T-helper 9 cell (primary cell): Measurements from ENCODE around the gene P2RY12.
"Not testable (repeated sequence)": the region's sequence is repeated elsewhere in the genome, so short reads cannot be mapped to it uniquely, and the experiment has no call there.

Experiments used
- DNase-seq: peaks from one replicate; pipeline ENCODE4 v3.0.0-alpha.2; 2020

The P2RY12 gene

DNA sequence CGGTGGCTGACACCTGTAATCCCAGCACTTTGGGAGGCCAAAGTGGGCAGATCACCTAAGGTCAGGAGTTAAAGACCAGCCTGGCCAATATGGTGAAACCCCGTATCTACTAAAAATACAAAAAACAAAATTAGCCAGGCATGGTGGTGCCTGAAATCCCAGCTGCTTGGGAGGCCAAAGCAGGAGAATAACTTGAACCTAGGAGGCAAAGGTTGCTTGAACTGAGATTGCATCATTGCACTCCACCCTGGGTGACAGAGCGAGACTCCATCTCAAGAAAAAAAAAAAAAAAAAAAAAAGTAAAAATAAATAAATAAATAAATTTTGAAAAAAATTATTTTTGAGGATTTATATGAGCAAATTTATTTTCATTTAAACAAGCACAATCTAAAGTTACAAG lies 7.6 kb upstream of the P2RY12 start:
- DNase-seq: not testable (repeated sequence)

DNA sequence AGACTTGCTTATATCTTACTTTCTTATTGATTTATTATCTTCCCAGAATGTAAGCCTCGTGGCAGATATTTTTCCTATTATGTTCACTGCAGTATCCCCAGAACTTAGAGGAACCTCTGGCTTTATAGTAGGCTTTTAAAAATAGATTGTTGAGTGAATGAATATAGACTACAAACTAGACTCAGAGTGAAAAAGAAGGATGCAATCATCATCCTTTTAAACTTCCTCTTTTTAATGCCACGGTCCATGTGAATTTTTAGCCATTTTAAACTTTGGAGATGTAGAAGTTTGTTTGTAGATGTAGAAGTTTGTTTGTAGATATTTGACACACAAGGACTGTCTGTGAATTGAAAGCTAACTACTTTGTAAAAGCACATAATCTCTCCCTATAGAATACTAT lies 7.2 kb upstream of the P2RY12 start:
- no peak for DNase-seq

DNA sequence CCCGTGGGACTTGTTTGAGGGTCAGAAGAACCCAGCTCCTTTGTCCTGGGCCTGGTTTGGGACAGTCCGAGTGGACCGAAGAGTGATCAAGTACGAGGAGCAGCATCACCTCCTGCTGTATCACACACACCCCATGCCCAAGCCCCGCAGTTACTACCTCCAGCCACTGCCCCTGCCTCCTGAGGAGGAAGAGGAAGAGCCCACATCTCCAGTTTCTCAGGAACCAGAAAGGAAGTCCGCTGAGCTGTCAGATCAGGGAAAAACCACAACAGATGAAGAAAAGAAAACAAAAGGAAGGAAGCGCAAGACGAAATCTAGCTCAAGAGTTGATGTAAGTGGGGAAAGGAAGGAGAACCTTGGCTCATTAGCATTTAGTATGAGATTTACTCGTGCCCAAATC lies 3.3 kb upstream of the P2RY12 start:
- no peak for DNase-seq

DNA sequence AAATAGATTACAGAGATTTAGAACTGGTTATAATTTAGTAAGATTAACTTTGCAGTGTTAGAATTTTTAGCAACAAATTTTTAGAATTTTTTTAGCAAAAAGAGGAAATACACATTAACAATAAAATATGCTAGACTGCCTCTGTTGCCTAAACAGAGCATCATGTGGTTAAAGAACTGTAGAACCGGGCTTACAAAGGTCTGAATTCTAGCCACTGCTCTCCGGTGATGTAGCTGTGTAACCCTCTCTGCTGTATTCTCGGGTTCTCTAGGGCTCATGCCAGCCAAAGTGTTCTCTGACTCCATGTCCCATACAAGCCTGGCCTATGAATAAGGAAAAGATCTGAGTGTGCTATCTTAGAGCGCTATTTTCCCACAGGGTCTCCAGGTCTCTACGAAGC lies 2.9 kb upstream of the P2RY12 start:
- no peak for DNase-seq

DNA sequence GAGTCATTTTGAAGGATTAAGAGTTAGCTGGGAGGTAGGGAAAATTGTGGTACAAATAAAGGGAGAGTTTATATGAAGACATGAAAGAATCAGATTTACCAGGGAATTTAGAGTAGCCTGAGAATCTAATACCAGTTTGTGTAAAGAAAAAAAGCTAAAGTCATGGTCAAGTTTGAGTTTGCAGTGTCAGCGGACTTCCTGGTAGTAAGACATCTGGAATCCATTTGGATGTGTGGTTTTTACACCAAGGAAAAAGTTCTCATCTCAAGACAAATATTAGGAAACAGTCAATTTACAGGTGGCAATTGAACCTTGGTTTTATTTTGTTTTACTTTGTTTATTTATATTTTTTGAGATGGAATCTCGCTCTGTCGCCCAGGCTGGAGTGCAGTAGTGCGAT lies 1.5 kb upstream of the P2RY12 start:
- no peak for DNase-seq

DNA sequence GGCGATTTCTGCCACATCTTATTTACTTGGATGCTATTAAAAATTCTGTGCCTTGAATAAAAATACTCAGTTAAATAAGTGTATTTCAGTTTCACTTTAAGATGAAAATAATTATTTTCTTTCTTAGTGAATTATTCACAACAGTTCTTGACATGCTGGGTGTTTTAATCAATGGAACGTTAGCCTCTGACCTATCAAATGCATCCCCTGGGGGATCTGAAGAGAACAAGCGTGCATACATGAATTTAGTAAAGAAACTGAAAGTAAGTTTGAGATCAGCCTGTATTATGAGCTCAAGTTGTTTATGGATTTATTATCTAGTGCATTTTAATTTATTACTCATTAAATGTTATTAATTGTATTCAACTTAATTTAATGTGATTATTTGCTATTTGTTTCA lies 597 bp downstream of the P2RY12 start:
- DNase-seq: no peak

DNA sequence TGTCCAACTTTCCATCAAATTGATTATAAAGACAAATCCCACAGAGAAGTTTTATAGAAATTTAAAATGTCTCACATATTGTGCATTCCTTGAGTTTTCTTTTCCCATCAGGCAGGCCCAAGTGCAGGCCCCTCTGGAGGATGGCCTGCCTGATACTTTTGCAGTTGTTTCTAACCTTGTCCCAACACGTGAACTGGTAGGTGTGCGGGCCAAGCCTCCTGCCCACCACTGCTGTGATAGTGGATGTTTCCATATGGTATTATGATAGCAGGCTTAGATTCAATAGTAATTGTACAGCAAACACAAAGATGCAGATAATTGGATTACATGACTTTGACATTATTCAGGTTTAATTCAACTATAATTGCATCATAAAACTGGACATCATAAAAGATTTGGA lies 1.4 kb downstream of the P2RY12 start:
- no peak for DNase-seq

DNA sequence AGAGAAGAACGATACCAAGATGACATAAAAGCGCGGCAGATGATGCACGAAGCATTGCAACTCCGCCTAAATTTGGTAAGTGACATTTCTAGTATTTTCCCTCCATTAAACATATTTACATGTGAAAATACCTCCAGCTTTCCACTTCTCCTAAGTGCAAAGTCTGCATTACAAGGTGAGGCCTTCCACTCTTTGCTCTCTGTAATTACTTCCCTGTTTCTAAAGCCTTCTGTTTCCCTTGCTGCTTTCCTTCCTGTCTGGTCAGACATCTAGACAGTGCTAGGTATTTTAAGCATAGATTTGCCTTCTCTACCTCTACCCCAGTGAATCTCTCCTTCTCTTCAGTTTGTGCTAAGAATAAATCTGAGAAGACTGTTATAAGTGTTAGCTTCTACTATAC lies 1.9 kb downstream of the P2RY12 start:
- DNase-seq: no peak

DNA sequence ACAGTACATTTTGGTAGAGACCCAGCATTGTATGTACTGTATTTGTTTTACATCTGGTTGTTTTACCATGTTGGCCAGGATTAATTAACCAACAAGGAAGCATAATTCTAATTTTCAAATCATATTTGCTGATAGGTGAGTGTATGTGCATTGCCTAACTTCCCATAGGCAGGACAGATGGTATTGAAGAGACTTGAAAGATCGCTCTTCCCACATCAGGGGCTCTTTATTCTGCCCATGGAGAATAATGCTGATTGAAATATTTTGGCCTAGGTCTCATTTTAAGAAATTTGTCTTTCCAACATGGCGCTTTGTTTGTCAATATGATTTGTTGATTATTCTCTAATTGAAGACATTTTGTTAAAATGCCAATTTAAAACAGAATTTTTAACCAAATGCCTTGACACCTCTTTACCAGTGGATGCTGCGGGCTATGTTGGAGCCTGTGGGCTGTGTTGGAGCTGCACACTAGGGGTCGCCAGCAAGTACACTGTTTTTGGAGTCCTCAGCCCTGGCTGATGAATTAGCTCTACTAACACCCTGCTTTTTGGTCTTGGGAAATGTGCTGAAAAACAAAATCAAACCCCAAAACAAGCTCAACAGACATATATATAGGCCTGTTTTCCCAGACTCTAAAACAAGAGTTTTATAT lies 5.3 kb downstream of the P2RY12 start:
- DNase-seq: no peak

DNA sequence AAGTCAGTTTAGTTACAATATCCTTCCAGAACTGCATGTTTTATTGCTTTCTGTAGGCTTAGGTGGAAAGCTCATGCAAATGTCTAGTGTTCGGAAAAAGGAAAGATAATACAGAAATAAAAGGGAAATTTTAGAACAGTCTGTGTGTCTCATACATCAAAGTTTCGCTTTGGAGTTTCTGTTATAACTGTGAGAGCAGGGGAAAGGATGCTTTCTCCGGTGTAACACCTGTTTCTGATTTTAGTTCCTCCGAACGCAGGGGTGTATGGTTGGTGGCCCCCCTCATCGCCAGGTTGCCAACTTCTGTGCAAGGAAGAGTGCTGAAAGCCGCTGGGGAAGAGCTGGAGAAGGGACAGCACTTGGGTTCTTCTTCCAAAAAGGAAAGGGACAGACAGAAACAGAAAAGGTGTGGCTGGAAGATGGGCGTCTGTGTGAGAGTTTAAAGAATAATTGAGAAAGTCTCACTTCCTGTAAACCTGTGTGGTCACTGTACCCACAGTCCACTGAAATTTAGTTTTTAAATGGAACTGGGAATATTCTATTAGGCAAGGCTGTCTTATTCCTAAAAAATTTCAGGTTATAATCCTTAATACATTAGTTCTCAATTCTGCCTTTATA lies 6.7 kb downstream of the P2RY12 start:
- no peak for DNase-seq

DNA sequence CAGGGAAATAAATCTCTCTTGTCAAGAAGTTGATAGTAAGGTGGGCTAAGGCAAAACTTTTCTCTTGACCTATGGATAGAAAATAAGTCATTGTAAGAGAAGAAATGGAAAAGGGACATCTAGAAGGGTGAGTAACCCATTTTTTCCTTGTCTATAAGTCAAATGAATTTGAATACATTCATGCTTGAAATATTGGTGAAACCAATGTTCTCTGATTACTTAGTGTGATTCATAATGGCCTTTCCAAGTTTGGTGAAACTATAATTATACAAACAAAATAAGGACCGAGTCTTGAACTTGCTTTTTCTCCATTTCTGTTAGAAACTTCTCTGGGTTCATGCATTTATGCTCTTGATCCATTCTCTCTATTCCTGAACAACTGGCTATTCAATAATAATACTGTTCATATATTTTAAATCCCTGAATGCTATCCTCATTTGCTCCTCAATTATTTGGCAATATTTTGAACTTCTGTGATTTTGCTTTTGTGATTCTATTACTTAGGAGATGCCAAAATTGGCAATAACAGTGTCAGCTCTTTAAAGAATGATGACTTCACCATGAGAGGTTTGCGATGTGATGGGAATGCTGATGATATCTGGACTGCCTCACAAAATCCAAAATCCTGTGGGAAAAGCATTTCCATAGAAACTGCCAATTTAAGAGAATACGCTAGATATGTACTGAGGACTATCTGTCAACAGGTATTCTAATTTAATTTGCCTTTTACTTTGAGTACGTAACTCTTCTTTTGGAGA lies 12.3 kb downstream of the P2RY12 start:
- DNase-seq: no peak

DNA sequence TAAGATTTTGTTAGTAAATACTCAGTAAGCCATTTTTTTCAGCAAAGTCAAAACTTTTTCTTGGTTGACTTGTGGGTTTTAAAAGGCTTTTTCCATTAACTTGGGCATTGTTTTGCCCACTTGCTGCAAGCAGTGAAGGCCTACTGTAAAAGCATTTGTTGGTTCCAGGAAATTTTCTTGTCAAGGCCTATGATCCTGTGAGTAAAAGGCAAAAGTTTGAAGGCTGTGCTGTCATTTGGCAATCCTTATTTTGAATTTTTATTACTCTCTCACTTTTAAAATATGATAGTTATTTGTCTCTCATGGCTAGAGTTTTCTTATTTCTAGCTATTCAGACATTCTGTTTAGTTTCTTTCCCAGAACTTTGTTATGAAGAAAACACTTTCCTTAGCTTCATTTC lies 13.0 kb downstream of the P2RY12 start:
- no peak for DNase-seq

DNA sequence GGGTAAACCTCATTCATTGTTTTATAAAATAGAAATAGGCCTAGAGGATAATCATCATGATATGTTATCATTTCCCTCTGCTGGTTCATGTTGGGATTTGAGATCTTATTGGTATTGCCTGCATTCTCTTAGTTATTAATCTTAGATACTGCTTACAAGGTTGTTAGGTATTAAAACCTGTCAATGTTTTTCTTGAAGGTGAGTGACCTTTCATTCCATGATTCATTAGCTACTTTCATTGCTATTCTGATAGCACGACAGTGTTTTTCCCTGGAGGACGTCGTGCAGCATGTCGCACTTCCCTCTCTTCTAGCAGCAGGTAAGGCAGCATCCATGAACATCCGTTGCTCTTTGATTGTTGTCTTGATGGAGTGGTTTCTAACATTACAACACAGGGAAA lies 17.1 kb downstream of the P2RY12 start:
- DNase-seq: no peak

DNA sequence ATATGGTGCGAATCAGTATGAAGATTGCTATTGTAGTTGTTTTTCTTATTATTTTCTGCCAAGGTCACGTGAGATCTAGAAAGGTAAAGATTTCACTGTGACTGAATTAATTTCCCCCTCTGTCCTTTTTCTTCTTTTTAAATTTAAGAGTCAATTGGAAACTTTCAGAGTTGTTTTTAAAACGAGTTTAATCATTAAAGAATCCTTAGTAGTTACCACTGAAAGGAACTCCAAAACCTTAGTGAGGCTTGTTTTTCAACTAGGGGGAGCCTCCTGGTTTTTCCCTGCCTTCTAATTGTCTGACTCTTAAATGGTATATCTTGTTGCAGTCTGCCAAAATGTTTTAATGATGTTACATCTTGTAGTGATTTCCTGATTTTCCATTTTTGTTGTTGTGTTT lies 17.6 kb downstream of the P2RY12 start:
- DNase-seq: no peak

DNA sequence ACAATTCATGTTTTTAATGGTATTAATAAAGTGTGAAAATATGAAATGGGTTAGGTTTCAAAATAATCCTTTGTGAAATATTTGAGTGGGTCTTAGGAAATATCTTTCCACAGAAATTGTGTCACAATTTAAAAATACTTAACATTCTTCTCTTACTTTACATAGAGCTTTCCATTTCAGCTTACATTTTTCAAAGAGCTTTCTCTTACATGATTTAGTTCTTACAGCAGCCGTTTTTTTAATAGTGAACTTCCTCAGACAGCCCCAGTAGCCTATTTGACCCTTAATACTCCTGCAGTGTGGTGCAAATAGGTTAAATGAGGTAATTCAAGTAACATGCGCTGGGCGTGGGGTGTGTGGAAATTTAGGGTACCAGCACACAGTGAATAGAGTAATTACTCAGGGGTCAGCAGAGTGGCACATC lies 21.8 kb downstream of the P2RY12 start:
- no peak for DNase-seq

DNA sequence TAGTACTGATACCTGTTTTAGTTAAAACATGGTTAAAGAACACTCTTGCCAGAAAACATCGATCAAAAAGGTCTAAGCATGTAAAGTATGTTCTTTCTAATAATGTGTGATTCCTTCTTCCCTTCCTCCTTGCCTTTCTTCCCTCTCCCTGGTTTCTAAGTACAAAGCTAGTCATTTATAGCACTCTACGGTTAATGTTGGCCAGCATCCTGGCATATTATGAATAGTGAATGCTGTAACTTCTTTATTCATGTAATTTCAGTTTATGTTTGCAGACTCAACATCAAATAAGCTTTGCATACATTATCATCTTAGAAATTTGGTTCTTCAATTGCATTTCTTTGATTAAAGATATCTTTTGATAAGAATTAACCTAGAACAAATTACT lies 27.1 kb downstream of the P2RY12 start:
- DNase-seq: no peak

DNA sequence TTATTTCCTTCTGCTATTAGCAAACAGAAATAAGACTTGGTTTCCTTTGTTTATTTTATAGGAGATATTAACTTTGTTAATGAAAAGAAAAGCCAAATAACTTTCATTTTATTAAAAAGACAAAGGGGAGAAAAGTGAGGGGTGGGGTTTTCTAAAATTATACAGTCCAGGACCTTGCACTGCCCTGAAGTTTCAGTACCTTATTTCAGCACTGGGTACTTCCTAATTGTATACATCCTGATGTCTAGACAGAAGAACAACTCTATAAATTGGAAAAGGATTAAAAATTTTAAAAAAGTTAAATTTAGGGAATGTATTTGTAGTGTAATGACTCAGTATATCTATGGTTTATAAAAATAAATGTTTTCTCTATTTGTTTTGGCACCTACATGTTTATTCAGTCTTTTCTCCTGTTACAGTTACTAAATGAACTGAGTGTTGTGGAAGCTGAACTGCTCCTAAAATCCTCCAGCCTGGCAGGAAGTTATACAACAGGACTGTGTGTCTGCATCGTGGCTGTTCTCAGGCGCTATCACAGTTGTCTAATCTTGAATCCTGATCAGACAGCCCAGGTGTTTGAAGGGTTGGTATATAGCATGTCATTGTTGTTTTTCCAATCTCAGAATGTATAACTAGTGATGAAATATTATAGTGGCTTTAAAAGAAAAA lies 27.6 kb downstream of the P2RY12 start:
- DNase-seq: no peak

DNA sequence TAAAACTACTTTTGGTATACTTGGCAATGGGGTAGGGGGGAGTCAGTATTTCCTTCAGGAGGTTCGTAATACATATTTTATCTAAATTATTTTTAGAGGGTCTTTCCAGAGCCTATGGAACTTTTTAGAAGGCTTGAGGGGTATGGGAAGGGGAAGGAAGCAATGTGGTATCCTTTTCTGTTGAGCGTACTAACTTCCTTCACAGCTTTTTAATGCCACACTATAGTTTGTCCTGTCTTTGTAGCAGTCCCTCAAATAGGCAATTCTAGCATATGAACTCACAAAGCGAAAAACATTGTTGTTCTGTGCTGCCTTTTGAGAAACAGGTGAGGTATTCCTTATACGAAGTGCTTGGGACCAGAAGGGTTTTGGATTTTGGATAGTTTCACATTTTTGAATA lies 32.9 kb downstream of the P2RY12 start:
- no peak for DNase-seq

DNA sequence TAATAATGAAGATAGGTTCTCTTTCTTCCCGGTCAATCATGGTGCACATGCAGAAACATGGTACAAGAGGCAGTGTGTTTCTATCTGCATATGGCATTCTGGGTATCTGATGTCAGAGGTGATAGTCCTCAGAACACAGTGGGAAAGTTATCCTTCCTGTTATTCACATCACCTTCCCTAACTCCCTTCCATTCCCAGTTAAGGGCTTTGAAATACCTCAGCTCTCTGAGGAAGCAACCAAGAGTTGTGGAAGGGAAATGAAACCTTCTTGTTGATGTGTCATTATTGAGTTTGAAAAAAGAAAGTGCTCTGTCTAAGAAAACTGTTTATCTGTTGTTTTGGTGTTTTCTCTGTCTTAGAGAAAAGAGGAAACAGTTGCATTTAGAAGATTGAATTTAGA lies 33.3 kb downstream of the P2RY12 start:
- DNase-seq: no peak

DNA sequence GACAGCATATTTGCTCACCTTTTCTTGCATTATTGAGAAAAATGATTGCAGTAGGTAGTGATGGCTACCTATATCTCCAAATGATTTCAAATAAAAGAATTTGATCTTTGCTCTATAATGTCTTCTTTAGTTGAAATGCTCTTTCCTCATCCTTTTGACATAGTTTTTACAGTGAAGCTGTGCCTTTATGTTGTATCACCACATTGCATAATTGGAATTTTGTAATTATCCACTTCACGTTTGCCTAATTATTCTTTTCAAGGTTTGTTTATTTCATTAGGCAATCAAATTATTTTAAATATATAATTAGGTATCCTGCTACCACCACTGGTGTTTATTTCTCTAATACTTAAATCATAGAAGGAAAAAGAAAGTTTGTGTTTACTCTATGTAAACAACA lies 33.9 kb downstream of the P2RY12 start:
- DNase-seq: no peak

DNA sequence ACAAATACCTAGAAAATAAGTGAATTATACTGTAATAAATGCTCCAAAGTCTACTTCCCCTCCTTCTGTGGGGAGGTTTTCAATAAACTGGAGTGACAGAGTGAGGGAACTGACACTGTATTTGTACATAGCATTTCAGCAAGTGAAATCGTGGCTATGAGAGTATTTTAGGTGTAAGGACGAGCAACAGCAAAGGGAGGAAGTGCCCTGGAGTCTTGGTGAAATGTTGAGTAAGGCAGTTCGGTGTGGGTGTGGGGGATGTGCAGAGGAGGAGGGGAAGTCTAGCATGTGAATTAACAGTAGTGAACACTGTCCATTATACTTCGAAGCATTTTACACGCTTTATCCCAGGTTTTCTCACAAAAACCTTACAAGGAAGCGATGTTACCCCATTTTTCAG lies 37.1 kb downstream of the P2RY12 start:
- no peak for DNase-seq

DNA sequence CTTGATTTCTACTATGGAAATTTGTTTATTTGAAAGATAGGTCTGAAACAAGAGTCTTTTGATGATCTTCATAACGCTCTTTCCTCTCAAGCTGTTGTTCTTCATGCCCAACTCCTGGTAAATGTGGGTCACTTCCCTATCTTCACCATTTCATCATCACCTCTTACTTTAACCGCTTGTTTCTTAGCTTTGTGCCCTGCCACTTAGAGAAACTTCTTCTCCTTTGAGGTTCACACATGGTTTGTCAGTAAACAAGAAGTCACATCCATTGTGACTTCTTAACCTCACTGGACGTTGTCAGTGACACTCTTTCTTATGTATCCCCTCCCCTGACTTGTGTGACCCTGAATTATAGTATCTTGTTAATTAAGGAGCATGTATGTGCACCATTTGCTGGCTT lies 38.3 kb downstream of the P2RY12 start:
- DNase-seq: no peak

DNA sequence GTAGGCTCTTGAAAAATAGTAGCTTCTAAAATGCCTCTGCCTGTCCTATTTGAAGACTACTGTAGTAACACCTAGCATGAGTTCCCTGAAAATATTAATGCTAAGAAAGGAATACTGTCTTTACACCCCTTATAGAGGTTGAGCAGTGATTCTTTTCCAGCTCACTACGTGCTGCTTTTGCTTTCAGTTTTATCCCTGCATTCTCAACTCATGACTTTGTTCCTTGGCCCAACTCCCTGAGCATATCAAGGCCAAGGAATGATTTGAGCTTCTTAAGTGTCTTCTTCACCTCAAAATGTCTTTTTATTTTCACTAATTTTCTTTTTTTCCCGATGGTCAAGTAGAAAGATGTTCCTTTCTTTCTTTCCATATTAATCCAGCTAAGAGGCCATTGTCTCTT lies 38.7 kb downstream of the P2RY12 start:
- no peak for DNase-seq

DNA sequence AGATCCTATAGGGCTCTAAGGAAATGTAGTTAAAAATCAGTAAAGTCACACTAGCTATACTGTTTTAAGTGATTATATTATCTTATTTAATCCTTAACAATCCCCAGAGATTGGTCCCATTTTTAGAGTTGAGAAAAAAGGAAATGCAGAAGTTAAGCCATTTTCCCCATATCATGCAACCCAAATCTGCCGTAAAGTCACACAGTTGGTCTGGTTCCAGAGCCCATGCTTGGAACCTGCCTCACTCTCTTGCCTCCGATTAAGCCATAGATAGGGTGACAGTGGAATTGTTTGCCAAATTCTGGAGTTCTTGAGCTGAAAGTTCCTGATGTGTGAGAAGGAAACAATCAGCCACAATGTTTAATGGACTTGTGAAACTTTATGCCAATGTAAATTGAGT lies 52.9 kb downstream of the P2RY12 start:
- no peak for DNase-seq
